Endothelial cell of umbilical vein (primary cell): ENCODE measurements around the gene KCNMA1. TPM values are rescaled to one million over a fixed set of nuclear protein-coding genes. Genes with fewer than 3 reads are reported as not detected.

Experiments
- BruUV-seq: library from RNA; stranded (reverse); fragments of 400-500 nt; replicated peaks from 2 replicates; lab custom pipeline; 2021; lab: Mats Ljungman, UMichigan
- CTCF ChIA-PET: fragments of 300-600, 350-600 bp; sonication (Branson Sonifier 250); formaldehyde crosslinking; loops from one replicate; lab custom pipeline; 2021; ENCODE audit warnings: antibody characterized with exemption, inconsistent platforms; lab: Charles Lee
- POLR2A ChIA-PET: fragments of 300-600, 350-600 bp; sonication (Branson Sonifier 250); formaldehyde crosslinking; loops from one replicate; lab custom pipeline; 2021; ENCODE audit warnings: antibody characterized with exemption, inconsistent platforms; lab: Charles Lee
- DNase-seq: peaks from one replicate; pipeline ENCODE4 v3.0.0-alpha.2; 2011; ENCODE audit warnings: low read depth, low spot score
- FAIRE-seq: peaks from 2 replicates; lab custom pipeline; 2011; peaks lifted over from hg19 to GRCh38; lab: Jason Lieb, UNC
- H2AFZ ChIP-seq: 2 replicates; pipeline ENCODE4 v1.6.0; 2012; ENCODE audit warnings: low read depth, low read length, control low read depth, inconsistent platforms
- H3K27ac ChIP-seq: 2 replicates; pipeline ENCODE4 v1.5.1; 2011; ENCODE audit warnings: low read depth, mild to moderate bottlenecking, control low read depth, low read length, moderate library complexity; ENCODE audit not compliant: insufficient read depth
- H3K27me3 ChIP-seq, 2 experiments: 2 replicates each; pipeline versions ENCODE4 v1.6.0 to v1.6.1; 2011; ENCODE audit warnings: low read length in 2 of 2, mixed read lengths in 1 of 2; ENCODE audit not compliant: control insufficient read depth in 2 of 2, insufficient read depth in 2 of 2
- H3K36me3 ChIP-seq, 2 experiments: 2 replicates in 1 of 2; 3 replicates in 1 of 2; pipeline ENCODE4 v1.5.1; 2011; ENCODE audit warnings: low read length in 2 of 2, mild to moderate bottlenecking in 1 of 2, moderate library complexity in 1 of 2; ENCODE audit not compliant: control insufficient read depth in 2 of 2, insufficient read depth in 2 of 2; ENCODE audit errors: extremely low read depth in 1 of 2
- H3K4me1 ChIP-seq: 3 replicates; pipeline ENCODE4 v1.5.1; 2011; ENCODE audit warnings: mild to moderate bottlenecking, low read length; ENCODE audit not compliant: control insufficient read depth, insufficient read depth; ENCODE audit errors: extremely low read depth
- H3K4me2 ChIP-seq: 2 replicates; pipeline ENCODE4 v1.6.1; 2011; ENCODE audit warnings: low read length, control low read depth, mixed read lengths; ENCODE audit not compliant: insufficient read depth
- H3K4me3 ChIP-seq, 3 experiments: fragments of 200-600 bp in 1 of 3; sonication (generic), shearing (Covaris generic) in 1 of 3; replicated peaks in 1 of 3; 2 replicates each; pipeline ENCODE4 v1.5.1; 2011 to 2016; ENCODE audit warnings: control low read depth in 3 of 3, low read length in 3 of 3, mild to moderate bottlenecking in 2 of 3, inconsistent platforms in 1 of 3, low read depth in 1 of 3, moderate library complexity in 1 of 3; ENCODE audit not compliant: insufficient read depth in 1 of 3
- H3K79me2 ChIP-seq: 2 replicates; pipeline ENCODE4 v1.6.0; 2012; ENCODE audit warnings: low read length, inconsistent platforms; ENCODE audit not compliant: control insufficient read depth, insufficient read depth
- H3K9ac ChIP-seq: replicated peaks from 2 replicates; pipeline ENCODE3; 2011; ENCODE audit warnings: low read length, control low read depth; ENCODE audit not compliant: insufficient read depth; ENCODE audit errors: extremely low read depth
- H3K9me1 ChIP-seq: replicated peaks from 3 replicates; pipeline ENCODE4 v1.6.0; 2011; ENCODE audit warnings: mild to moderate bottlenecking, low read length; ENCODE audit not compliant: control insufficient read depth, insufficient read depth; ENCODE audit errors: extremely low read depth
- H3K9me3 ChIP-seq: replicated peaks from 2 replicates; pipeline ENCODE4 v1.5.1; 2012; ENCODE audit warnings: low read length, inconsistent platforms; ENCODE audit not compliant: control insufficient read depth, insufficient read depth
- H4K20me1 ChIP-seq: replicated peaks from 2 replicates; pipeline ENCODE3; 2011; ENCODE audit warnings: mild to moderate bottlenecking, low read length; ENCODE audit not compliant: control insufficient read depth, insufficient read depth; ENCODE audit errors: extremely low read depth
- CTCF ChIP-seq, 2 donors: IDR thresholded peaks; 1 replicate in 1 of 2; 2 replicates in 1 of 2; pipeline ENCODE4 v1.5.1; 2011; ENCODE audit warnings: low read length in 2 of 2, mild to moderate bottlenecking in 2 of 2, moderate library complexity in 2 of 2, control low read depth in 1 of 2, inconsistent platforms in 1 of 2, low read depth in 1 of 2; ENCODE audit not compliant: insufficient read depth in 1 of 2; ENCODE audit errors: extremely low read depth in 1 of 2
- EZH2 ChIP-seq: IDR thresholded peaks from 2 replicates; pipeline ENCODE4 v1.6.1; 2012; ENCODE audit warnings: borderline replicate concordance, low read depth, mild to moderate bottlenecking, moderate library complexity, low read length, inconsistent platforms; ENCODE audit not compliant: severe bottlenecking
- FOS ChIP-seq: IDR thresholded peaks from 2 replicates; pipeline ENCODE4 v1.6.1; 2011; ENCODE audit warnings: mild to moderate bottlenecking, low read length, moderate library complexity, borderline replicate concordance; ENCODE audit not compliant: insufficient read depth
- GATA2 ChIP-seq: IDR thresholded peaks from 2 replicates; pipeline ENCODE4 v1.7.0; 2011; ENCODE audit warnings: low read depth, mild to moderate bottlenecking, moderate library complexity, mixed read lengths, low read length; ENCODE audit not compliant: insufficient read length, insufficient read depth
- JUN ChIP-seq: IDR thresholded peaks from 2 replicates; pipeline ENCODE4 v1.6.1; 2011; ENCODE audit warnings: borderline replicate concordance, low read depth; ENCODE audit not compliant: insufficient read length, insufficient read depth
- MAX ChIP-seq: IDR thresholded peaks from 2 replicates; pipeline ENCODE4 v1.6.1; 2011; ENCODE audit not compliant: insufficient read depth, insufficient read length
- MYC ChIP-seq: IDR thresholded peaks from one replicate; pipeline ENCODE4 v1.6.1; 2011; ENCODE audit warnings: mild to moderate bottlenecking, low read depth, low read length
- POLR2A ChIP-seq: IDR thresholded peaks from 2 replicates; pipeline ENCODE4 v1.6.1; 2012; ENCODE audit warnings: low read depth, mild to moderate bottlenecking, control low read depth, low read length
- POLR2AphosphoS5 ChIP-seq: IDR thresholded peaks from 2 replicates; pipeline ENCODE4 v1.6.1; 2012; ENCODE audit warnings: low read depth, mild to moderate bottlenecking, control low read depth, low read length, moderate library complexity; ENCODE audit not compliant: insufficient read depth
- dilution Hi-C: fragments of 300-500 bp; cut with MboI; formaldehyde crosslinking; loops from one replicate; pipeline ENCODE4 v1.15.0; 2019; ENCODE audit warnings: low sequenced_read_pairs; ENCODE audit not compliant: extremely low pct_ligation_motif_present
- intact Hi-C: fragments of 100-400 bp; cut with micrococcal nuclease; formaldehyde crosslinking; loops from one replicate; pipeline ENCODE4 v1.10.0; 2022
- polyA plus RNA-seq, 4 experiments: library from polyadenylated mRNA; depleted of rRNA in 3 of 4; stranded (reverse) in 3 of 4; unstranded in 1 of 4; fragments of >200 nt; gene quantifications; 2 replicates each; pipeline versions ENCODE4 v1.2.1 to v1.2.3, GENCODE V29; 2011 to 2012; ENCODE audit warnings: missing spikeins in 1 of 4
- total RNA-seq: library from RNA; stranded (reverse); gene quantifications from 2 replicates; pipeline ENCODE4 v1.2.3, GENCODE V29; 2021

The KCNMA1 gene
- total and polyA plus RNA-seq, 2 donors (not counting 3 experiments of a cell fraction or from before 2014, with no cell fraction given): 0.10 to 0.82 TPM

GRCh38 chr10:77385315-77385714 lies 252.3 kb downstream of the KCNMA1 start:
- no peak overlapping the region for H2AFZ ChIP-seq
- FAIRE-seq (no peak), DNase-seq (no peak)
- dilution Hi-C loops: no loop called here
- H3K4me1 ChIP-seq: peaks cover 31% of the 10 kb centered on the region
- intact Hi-C loops: no loop called here
- no peaks in the 10 kb centered on the region for H3K9me3 ChIP-seq
- ChIA-PET POLR2A (no interaction called here), CTCF (no interaction called here)
- H4K20me1 ChIP-seq: no peaks in the 10 kb centered on the region
- H3K4me2 ChIP-seq: no peak overlapping the region
- no peak overlapping the region for H3K27ac ChIP-seq
- no peaks in the 10 kb centered on the region for H3K9me1 ChIP-seq
- no peaks in the 10 kb centered on the region for H3K36me3 ChIP-seq
- H3K79me2 ChIP-seq: no peaks in the 10 kb centered on the region
- no peaks in the 10 kb centered on the region for H3K27me3 ChIP-seq
- no TSS peak for BruUV-seq
- H3K4me3 ChIP-seq: no peak overlapping the region
- no peak overlapping the region for H3K9ac ChIP-seq
- TF ChIP-seq FOS (no peak), CTCF (IDR thresholded peaks at IDR 0.05; ENCODE audit: extremely low read depth in 1 of 2, insufficient read depth in 1 of 2, low read depth in 1 of 2, low read length in 2 of 2) (no peak), MAX (no peak), MYC (no peak), JUN (no peak), GATA2 (no peak), EZH2 (no peak), POLR2AphosphoS5 (no peak), POLR2A (no peak)
